HG03103 (cell line): ENCODE results near the gene MINDY4.

ENCODE experiments used
- ATAC-seq: cut with Tn5 transposase; IDR thresholded peaks from one replicate; pipeline ENCODE4 v1.9.1; 2021; ENCODE audit warnings: low read depth; ENCODE audit not compliant: unreplicated experiment

MINDY4 gene

DNA sequence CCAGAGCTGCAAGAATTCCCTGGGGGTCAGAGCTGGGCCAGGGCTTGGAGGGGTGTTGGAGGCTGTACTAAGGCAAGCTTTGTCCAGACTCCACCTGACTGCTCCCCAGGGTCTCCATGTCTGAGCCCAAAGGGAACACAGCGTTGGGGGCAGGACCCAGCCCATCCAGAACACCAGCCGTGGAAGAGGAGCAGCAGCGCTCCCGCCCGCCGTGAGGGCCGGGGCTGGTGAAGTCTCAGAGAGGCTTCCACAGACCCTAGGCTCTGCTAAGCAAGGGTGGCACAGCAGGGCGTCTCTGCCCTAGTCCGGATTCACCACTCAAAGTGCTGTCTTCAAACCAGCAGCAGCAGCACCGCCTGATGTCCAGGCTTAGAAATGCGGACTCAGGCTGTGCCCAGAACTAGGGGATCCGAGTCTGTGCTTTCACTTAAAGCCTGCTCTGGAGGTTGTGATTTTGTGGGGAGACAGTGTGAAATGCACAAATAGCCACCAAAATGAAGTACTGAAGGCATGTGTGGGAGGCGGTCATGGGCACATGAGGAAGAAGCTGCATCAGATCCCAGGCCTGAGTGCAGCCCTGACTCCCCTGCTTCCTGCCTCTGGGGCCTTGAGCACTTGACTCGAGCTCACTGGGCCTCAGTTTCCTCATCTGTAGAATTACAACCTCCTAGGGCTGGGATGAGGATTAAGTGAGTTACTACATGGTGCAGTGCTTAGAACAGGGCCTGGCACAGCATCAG is 123.8 kb downstream of the MINDY4 start:
- no peak for ATAC-seq

DNA sequence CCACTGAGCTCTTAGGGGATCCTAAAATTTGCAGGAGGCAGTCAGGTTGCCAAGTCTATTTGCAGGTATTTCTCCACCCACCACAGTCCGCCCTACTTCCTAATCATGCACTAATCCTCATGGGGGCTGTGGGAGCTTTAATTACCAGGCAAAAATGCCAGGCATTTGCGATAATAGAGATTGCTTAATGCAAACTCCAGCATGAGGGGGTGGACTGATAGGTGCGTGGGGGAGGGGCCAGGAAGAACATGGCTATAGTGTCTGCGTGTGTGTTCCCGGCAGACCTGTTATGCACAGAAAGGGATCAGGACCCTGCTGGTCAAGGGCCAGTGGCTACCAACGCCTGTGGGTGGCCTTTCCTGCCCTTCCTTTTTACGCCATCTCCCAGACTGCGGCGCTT is 124.8 kb downstream of the MINDY4 start:
- no peak for ATAC-seq

DNA sequence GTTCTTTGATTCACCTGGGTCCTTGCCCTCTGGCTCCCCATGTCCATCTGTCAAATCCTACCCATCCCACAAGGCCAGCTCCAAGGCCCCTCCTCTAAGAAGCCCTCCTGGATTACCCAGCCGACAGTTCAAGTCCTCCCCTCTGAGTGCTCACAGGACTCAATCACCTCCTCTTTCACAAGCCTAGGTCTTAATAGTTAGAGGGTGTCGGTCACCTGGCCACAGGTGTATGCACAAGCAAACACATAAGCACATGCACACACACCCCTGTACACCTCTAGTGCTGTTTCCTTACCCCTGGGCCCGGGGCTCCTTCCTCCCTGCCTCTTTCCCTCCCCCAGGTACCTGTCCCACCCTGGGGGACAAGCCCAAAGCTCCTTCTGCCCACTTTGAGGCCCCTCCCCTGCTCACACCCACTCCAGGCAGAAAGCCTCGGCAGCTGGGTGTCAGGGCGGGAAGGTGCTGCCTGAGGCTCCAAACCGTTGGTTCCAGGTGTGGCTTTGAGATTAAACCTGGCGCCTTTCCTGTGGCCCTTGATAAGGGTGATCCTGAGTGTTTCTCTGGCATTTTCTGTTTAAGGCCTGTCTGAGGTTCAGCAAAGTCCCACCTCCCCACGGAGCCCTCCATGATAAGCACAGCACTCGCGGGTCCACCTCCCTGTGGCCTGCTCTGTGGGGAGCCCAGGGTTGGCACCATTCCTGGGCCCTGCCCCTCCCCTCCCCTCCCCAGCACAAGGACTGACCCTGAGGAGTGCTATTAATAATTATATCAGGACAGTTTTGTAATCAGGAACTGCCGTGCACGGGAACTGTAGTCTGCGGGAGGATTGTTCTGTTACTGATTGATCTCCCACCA is 125.8 kb downstream of the MINDY4 start:
- no peak for ATAC-seq

DNA sequence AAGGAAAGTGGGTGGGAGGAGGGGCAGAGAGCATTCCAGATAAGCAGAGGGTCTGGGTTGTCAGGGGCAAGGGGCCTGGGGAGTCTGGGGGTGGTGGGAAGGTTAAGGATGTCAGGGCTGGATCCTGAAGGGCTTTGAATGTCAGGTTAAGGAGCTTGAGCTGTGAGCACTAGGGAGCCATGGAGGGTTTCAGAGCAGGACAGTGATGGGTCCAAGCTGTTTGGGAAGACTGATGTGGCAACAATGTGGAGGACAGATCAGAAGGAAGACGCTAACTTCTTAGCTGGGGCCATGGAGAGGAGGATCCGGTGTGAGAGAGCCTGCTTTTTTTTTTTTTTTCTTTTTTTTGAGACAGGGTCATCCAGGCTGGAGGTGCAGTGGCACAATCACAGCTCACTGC is 126.6 kb downstream of the MINDY4 start:
- no peak for ATAC-seq

DNA sequence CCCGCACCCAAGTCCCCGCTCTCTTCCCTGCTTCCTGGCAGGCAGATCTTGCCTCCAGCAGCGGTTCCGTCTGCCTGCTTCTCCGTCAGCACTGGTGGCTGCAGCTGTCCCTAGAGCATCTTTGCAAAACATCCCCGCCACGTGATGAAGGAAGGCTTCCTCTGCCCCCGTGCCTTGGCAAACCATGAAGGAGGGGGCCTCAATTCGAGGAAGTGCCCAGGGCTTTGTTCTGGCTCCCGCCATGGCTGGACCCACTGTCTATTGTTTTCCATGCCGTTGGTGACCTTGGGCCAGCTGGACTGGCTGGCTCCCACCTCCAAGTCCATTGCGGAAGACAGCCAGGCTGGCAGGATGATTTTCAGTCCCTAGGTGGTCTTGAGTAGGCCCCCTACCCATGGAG is 127.2 kb downstream of the MINDY4 start:
- ATAC-seq, result no peak

DNA sequence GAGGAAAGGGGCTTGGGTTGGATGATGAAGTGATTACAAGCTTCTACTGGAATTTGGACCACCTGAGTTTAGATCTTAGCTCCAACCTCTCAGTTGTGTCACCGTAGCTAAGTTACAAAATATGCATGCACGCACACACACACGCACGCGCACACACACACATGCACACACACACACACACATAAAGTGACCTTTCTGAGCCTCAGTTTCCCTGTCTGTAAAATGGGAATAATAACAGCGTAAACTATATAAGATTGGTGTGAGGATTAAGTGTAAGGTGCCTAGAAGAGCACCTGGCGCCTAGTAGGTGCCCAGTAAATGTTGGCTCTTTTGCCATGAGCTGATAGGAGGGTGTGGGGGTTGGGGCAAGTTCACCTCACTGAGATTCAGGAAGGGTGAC is 127.8 kb downstream of the MINDY4 start:
- no peak for ATAC-seq

DNA sequence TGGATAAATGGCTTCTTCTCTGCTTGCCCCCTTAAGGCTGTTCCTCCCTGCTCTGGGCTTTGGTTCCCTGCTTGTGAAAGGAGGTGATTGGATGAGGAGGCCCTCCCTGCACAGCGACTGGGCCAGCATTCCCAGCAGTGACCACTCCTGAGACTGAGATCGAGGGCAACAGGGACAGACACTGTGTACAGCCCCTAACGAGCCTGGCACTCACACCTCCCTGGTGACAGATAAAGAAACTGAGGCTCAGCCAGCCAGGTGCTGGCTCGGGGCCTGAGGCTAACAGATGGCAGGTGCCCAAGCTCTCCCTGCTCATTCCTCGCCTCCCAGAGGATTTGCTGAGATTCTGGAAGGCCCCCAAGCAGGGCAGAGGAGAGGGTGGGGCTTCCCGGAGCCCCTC is 128.4 kb downstream of the MINDY4 start:
- no peak for ATAC-seq

DNA sequence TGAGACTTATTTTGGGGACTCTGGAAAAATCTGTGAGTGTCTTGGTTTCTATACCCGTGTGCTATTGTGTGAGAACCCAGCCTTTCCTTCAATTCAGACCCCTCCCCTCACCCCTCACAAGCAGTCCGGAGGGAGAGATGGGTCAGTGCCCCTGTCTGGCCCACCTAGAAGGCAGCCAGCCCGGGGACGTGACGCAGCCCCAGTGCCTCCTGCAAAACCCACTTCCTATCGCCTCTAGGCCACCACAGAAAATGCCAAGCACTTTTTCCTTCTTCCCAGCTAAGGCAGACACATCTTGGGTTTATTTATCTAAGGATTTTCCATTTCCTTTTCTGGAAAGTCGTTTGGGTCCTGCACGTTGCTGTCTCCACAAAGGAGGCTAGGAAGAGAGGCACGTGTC is 128.8 kb downstream of the MINDY4 start:
- no peak for ATAC-seq

DNA sequence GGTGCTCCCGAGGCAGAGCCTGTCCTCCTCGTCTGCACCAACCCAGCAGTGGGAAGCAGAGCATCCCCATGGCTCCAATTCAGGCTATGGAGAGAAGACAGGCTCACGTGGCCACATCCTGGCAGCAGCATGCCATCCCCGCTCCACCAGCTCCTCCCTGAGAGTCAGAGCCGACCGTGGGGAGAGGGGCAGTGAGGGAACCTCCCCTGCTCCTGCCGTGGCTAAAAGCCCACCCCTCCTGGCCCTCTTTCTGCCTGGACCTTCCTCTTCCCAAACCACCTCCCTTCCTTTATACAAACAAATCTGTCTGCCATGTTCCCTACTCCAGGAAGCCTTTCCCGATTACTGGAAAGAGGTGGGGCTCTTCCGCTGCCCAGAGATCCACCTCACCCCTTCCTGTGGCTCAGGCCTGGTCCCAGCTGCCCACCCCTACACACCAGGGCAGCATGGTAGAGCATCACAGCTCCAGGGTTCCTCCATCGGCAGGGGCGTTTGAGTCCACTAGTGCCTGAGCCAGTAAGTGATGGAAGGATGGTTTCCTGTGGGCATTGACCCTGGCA is 129.7 kb downstream of the MINDY4 start:
- no peak for ATAC-seq

DNA sequence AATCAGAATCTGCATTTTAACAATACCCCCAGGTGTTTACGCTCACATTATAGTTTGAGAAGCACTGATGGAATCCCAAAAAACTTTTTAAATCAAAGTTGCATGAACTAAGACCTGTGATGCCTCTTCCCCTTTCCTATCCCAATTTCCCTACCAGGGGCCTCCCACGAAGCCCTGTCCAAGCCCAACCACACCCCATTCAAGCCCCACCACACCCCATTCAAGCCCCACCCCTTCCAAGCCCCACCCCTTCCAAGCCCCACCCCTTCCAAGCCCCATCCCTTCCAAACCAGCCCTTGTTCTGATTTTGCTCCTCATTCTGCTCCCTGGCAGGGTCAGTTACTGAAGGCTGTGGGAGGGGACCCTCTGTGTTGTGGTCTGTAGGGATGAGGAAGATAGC is 130.6 kb downstream of the MINDY4 start:
- ATAC-seq, result no peak

DNA sequence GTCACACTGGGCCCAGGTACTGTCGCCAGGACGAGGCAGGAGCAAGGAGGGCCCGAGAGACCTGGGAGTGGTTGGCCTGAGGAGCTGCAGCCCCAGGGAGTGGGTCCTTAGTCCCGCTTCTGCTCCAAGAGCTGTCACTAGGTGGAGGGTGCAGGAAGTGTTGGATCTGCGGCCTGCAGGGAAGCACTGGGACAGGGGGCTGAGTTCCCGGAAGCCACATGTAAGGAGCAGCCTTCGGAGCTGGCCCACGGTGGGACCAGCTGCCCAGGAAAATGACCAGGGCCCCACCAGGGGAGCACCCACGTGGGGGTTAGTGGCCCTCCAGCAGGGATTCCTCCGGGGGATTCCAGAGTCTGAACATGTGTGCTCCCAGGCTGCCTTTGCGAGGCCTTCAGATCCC is 131.2 kb downstream of the MINDY4 start:
- no peak for ATAC-seq

DNA sequence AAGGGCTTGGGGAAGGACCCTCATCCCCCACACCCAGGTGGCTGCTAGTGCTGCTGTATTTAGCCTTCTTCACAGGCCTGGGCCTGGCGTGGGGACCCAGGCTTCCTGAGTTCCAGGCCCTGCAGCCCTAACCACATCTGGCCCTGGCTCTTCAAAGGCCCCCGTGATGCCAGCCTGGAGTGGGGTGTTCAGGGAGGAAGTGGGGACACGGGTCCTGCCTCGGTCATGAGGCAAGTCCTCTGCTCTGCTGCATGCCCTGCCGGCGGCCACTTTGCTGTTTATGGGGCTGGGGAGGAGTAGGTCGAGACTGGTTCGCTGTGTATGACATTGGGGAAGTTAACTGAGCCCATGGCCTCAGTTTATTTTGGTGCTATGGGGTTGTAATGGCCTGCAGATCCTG is 131.9 kb downstream of the MINDY4 start:
- no peak for ATAC-seq

DNA sequence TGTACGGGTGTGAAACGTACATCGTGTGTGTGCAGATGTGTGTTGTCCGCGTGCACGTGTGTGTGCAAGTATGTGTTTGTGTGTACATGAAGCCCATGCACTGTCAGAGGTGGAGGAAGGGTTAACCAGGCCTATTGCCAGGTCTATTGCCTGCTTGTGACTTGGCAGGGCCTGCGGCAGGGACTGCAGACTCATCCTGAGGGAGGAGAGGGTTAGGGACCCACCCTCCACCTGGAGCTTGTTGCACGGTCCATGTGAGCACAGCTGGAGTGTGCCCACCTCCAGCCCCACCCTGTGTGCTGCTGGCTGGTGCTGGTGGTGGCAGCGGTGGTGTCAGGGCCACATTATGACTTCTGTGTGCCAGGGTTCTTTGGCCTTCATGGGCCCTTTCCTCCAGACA is 133.3 kb downstream of the MINDY4 start:
- no peak for ATAC-seq

DNA sequence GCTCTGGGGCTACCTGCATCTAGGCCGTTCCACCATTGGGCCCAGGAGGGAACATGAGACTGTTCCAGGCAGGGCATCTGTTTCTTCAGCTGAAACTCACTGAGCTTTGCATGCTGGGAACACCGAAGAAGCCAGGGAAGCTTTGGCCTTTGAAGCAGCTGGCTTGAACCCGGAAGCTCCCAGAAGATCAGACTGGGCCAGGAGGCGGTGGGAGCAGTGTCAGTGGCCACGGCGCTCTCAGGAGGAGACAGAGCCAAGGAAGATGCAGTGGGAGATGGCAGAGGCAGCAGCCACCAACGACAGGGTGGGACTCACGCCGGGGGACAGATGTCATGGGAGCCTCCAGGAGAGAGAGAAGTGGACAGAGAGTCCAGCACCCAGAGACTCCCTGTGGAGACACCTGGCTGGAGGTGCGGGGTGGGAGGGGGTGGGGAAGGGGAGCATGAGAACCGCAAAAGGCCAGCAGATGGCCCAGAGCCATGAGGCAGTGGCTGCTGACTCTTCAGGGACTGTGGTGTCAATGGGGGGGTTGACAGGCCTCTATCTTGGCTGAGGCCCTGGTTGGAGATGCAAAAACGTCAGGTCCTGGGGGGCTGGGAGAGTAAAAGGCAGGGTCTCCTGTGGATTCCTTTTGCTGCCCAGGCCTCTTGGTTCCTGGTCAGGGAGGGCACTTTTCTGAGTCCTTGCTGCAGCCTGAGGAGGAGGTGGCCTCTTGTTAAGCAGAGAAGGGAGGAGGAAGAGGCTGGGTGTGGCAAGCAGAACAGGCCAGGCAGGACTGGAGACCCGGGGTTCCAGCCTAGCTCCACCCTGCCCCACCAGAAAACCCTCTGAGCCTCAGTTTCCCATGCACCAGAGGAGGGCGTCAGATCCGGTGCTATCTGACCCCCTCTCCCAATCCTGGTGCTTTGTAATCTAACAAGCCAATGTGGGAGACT is 134.1 kb downstream of the MINDY4 start:
- no peak for ATAC-seq

DNA sequence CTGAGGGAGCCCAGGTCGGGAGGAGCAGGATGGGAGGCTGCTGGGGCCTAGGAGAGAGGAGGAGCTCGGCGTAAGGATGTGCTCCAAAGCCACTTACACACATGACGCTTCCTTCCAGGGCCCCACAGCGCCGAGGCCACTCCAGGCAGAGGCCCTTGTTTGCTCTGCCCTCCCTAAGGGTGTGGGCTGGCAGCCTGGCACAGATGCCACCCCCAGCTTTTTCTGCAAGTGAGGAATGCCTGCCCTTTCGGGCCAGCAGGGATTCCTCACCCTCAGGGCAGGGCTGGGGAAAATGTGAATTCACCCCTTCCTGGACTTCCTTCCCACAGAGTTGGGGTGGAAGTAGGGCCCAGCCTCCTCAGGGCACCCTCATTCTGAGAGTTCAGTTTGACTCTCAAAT is 134.8 kb downstream of the MINDY4 start:
- ATAC-seq, result no peak

DNA sequence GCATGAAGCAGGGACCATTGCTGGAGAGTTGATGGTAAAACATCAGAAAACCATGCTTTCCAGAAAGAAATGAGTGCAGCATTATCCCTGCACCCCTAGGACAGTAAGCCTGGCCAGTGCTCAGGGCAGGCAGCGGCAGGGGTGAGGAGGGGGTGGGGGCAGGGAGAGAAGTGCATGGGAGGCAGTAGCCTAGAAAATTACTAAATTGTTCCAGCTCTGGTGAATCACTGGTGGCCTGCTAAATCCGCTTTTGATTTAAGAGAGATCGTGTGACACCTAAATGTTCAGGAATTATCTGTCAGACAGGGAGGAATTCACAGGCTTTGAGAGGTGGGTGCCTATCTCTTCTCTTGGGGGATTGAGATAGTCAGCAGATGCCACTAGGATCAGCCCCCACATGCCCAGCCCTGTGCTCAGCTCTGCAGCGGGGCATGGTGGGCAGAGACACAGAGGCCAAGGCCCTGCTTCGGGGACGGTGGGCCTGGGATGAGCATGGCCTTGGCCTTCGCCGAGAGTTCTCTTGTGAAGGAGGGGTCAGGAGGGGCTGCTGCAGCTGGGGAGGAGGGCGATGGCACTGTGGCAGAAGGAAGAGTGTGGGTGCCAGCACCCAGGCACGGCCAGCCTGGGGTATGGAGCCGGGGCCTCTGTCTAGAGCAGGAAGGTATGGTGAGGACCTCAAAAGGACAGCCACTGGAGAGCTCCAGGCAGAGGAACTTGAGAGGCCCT is 135.5 kb downstream of the MINDY4 start:
- ATAC-seq, result no peak

DNA sequence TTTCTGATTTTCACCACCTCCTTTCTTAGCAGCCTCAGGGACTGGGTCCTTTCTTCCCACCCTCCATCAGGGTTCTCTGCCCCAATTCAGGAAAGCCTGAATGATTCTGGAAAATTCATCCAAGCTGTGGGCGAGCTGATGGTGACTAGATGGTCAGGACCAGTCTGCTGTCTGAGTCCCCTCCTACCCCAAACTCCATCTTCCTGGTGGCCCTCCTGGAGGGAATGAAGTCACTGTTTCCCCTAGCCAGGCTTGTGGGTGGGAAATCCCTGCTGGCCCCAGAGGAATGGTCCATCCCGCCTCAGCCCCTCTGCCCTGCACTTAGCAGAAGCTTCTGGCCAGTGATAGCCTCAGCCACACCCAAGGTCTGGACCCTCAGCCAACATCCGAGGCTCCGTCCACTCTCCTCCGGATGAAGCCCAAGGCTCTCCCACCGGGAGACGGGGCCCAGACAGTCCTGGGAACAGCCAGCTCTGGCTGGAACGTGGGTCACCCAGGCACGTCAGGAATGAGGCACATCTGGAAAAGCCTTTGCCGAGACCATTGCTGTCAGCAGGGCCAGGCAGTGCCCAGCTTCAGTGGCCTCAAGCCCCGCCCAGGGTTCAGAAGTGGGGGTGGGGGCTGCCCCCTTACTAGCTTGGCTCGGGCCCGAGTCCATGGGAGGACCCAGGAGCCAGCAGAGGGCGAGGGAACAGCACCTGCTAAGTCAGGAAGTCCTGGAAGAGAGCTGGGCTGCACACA is 136.5 kb downstream of the MINDY4 start:
- ATAC-seq, result no peak

DNA sequence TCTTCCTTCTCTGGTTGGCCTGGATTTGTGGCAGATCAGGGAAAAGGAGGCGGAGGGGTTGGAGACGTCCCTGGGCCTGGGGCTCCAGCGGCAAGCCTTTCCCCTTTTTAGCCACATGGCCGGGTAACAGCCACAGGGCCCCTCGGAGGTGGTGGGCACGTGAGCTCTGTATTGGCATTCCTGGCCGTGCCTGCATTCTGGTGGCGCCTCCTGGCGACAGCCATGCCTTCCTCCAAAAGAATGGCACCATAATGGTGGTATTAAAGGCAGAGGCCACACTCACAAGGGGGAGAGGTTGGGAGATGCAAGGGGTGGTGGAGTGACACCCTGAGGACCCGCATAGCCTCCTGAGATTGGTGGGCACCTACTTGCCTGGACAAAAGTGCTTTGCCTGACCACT is 137.5 kb downstream of the MINDY4 start:
- no peak for ATAC-seq

DNA sequence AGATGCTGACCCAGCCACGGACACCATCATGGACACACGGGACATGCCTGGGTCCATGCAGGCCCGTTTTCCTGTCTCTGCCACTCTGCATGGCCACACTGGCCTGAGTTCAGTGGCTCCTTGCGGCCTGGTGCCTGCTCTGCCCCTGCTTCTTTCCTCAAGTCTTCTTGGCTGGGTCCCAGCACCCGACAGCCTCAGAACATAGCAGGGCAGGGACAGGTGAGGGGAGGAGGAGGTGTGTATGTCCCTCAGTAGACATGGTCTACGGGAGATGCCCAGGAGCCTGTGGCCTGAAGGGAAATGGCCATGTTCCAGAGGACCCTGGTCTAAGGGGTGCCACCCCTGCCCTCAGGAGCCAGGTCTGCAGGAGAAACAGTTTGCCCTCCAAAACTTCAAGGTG is 138.2 kb downstream of the MINDY4 start:
- no peak for ATAC-seq
